ENCODE measurements around the gene ATP2B2.

Gene ATP2B2

GRCh38 chr3:10392906-10393461 lies 112.4 kb downstream of the ATP2B2 start:
- H2AFZ ChIP-seq (ENCODE audit: low read depth, low read length), result no peak overlapping the region
- no peak overlapping the region for H2AK5ac ChIP-seq (ENCODE audit: low read length, severe bottlenecking)
- peaks cover 0 to 68% of the 10 kb centered on the region in 2 experiments for H3K27me3 ChIP-seq (ENCODE audit: control insufficient read depth in 1 of 2, insufficient read depth in 1 of 2, low read length in 2 of 2)
- H3K4ac ChIP-seq (ENCODE audit: low read depth in 1 of 2, low read length in 2 of 2), result no peak overlapping the region
- H4K91ac ChIP-seq (ENCODE audit: low read length), result no peak overlapping the region
- no peaks in the 10 kb centered on the region for H3K79me1 ChIP-seq (replicated peaks; ENCODE audit: low read length, poor library complexity, severe bottlenecking)
- no peak overlapping the region for H3K4me2 ChIP-seq (ENCODE audit: low read length, poor library complexity, severe bottlenecking)
- H3K27ac ChIP-seq (ENCODE audit: low read length, poor library complexity, severe bottlenecking), result no peak overlapping the region
- H3K18ac ChIP-seq (ENCODE audit: low read depth in 1 of 2, low read length in 2 of 2), result no peak overlapping the region
- no peak overlapping the region for H4K8ac ChIP-seq (ENCODE audit: low read length)
- no peak overlapping the region for H3K9ac ChIP-seq (ENCODE audit: low read length)
- H2BK120ac ChIP-seq (ENCODE audit: low read depth, low read length), result no peak overlapping the region
- H3K36me3 ChIP-seq (ENCODE audit: control insufficient read depth in 1 of 2, insufficient read depth in 2 of 2, low read depth in 1 of 2, low read length in 2 of 2), result no peaks in the 10 kb centered on the region
- H2BK5ac ChIP-seq (ENCODE audit: low read depth, low read length, poor library complexity, severe bottlenecking), result no peak overlapping the region
- no peaks in the 10 kb centered on the region for H3K4me1 ChIP-seq (ENCODE audit: control insufficient read depth, insufficient read depth, low read depth, low read length)
- WGBS, result 83% methylated on average over 15 of the region's 15 CpGs
- H3K4me3 ChIP-seq (ENCODE audit: insufficient read depth in 1 of 2, low read depth in 1 of 2, low read length in 2 of 2), result no peak overlapping the region
- DNase-seq, result no peak
- no peak overlapping the region for H3K23ac ChIP-seq (ENCODE audit: low read length in 2 of 2)
- H3K14ac ChIP-seq (ENCODE audit: low read length in 2 of 2), result no peak overlapping the region
- peaks cover 25% of the 10 kb centered on the region for H3K9me3 ChIP-seq (ENCODE audit: control insufficient read depth, low read length)
- H2BK12ac ChIP-seq (ENCODE audit: low read length in 2 of 2), result no peak overlapping the region
- no peak overlapping the region for H2BK15ac ChIP-seq (ENCODE audit: low read depth, poor library complexity, severe bottlenecking)

- Histone ChIP-seq H2BK5ac (ENCODE audit: low read depth, low read length, poor library complexity, severe bottlenecking) (no peak overlapping the region), H4K91ac (ENCODE audit: low read length) (no peak overlapping the region), H3K4me3 (ENCODE audit: insufficient read depth in 1 of 2, low read depth in 1 of 2, low read length in 2 of 2) (no peak overlapping the region), H3K4ac (ENCODE audit: low read depth in 1 of 2, low read length in 2 of 2) (no peak overlapping the region), H2BK120ac (ENCODE audit: low read depth, low read length) (no peak overlapping the region), H2AFZ (ENCODE audit: low read depth, low read length) (no peak overlapping the region), H2AK5ac (ENCODE audit: low read length, severe bottlenecking) (no peak overlapping the region), H3K36me3 (ENCODE audit: control insufficient read depth in 1 of 2, insufficient read depth in 2 of 2, low read depth in 1 of 2, low read length in 2 of 2) (no peaks in the 10 kb centered on the region), H2BK15ac (ENCODE audit: low read depth, poor library complexity, severe bottlenecking) (no peak overlapping the region), H3K18ac (ENCODE audit: low read depth in 1 of 2, low read length in 2 of 2) (no peak overlapping the region), H3K27me3 (ENCODE audit: control insufficient read depth in 1 of 2, insufficient read depth in 1 of 2, low read length in 2 of 2) (peaks cover 0 to 60% of the 10 kb centered on the region in 2 experiments), H3K9ac (ENCODE audit: low read length) (no peak overlapping the region), H3K9me3 (ENCODE audit: control insufficient read depth, low read length) (peaks cover 32% of the 10 kb centered on the region), H3K4me1 (ENCODE audit: control insufficient read depth, insufficient read depth, low read depth, low read length) (no peaks in the 10 kb centered on the region), H2BK12ac (ENCODE audit: low read length in 2 of 2) (no peak overlapping the region), H3K14ac (ENCODE audit: low read length in 2 of 2) (no peak overlapping the region), H3K4me2 (ENCODE audit: low read length, poor library complexity, severe bottlenecking) (no peak overlapping the region), H4K8ac (ENCODE audit: low read length) (no peak overlapping the region), H3K79me1 (replicated peaks; ENCODE audit: low read length, poor library complexity, severe bottlenecking) (no peaks in the 10 kb centered on the region), H3K27ac (ENCODE audit: low read length, poor library complexity, severe bottlenecking) (no peak overlapping the region), H3K23ac (ENCODE audit: low read length in 2 of 2) (no peak overlapping the region)
- DNase-seq, result no peak
- 54% methylated on average over 4 of the region's 4 CpGs for WGBS
These were observed 113.1 kb downstream of the ATP2B2 start for GRCh38 chr3:10392244-10392643.

GRCh38 chr3:10391391-10391790 lies 114.0 kb downstream of the ATP2B2 start:
- Histone ChIP-seq H3K4me1 (ENCODE audit: control insufficient read depth, insufficient read depth, low read depth, low read length) (no peaks in the 10 kb centered on the region), H4K91ac (ENCODE audit: low read length) (no peak overlapping the region), H3K4me2 (ENCODE audit: low read length, poor library complexity, severe bottlenecking) (no peak overlapping the region), H3K9ac (ENCODE audit: low read length) (no peak overlapping the region), H3K9me3 (ENCODE audit: control insufficient read depth, low read length) (peaks cover 41% of the 10 kb centered on the region), H3K36me3 (ENCODE audit: control insufficient read depth in 1 of 2, insufficient read depth in 2 of 2, low read depth in 1 of 2, low read length in 2 of 2) (no peaks in the 10 kb centered on the region), H2BK120ac (ENCODE audit: low read depth, low read length) (no peak overlapping the region), H3K4me3 (ENCODE audit: insufficient read depth in 1 of 2, low read depth in 1 of 2, low read length in 2 of 2) (no peak overlapping the region), H3K27me3 (ENCODE audit: control insufficient read depth in 1 of 2, insufficient read depth in 1 of 2, low read length in 2 of 2) (peaks cover 0 to 52% of the 10 kb centered on the region in 2 experiments), H2BK15ac (ENCODE audit: low read depth, poor library complexity, severe bottlenecking) (no peak overlapping the region), H3K14ac (ENCODE audit: low read length in 2 of 2) (no peak overlapping the region), H3K4ac (ENCODE audit: low read depth in 1 of 2, low read length in 2 of 2) (no peak overlapping the region), H4K8ac (ENCODE audit: low read length) (no peak overlapping the region), H2AFZ (ENCODE audit: low read depth, low read length) (no peak overlapping the region), H2AK5ac (ENCODE audit: low read length, severe bottlenecking) (no peak overlapping the region), H3K27ac (ENCODE audit: low read length, poor library complexity, severe bottlenecking) (no peak overlapping the region), H3K23ac (ENCODE audit: low read length in 2 of 2) (no peak overlapping the region), H3K79me1 (replicated peaks; ENCODE audit: low read length, poor library complexity, severe bottlenecking) (no peaks in the 10 kb centered on the region), H2BK5ac (ENCODE audit: low read depth, low read length, poor library complexity, severe bottlenecking) (no peak overlapping the region), H2BK12ac (ENCODE audit: low read length in 2 of 2) (no peak overlapping the region), H3K18ac (ENCODE audit: low read depth in 1 of 2, low read length in 2 of 2) (no peak overlapping the region)
- no peak for DNase-seq
- WGBS, result 57% methylated on average over 8 of the region's 9 CpGs

- no peak overlapping the region for H2BK5ac ChIP-seq (ENCODE audit: low read depth, low read length, poor library complexity, severe bottlenecking)
- H3K9me3 ChIP-seq (ENCODE audit: control insufficient read depth, low read length), result peaks cover 45% of the 10 kb centered on the region
- no peak overlapping the region for H4K8ac ChIP-seq (ENCODE audit: low read length)
- no peak overlapping the region for H3K4me3 ChIP-seq (ENCODE audit: insufficient read depth in 1 of 2, low read depth in 1 of 2, low read length in 2 of 2)
- no peak overlapping the region for H2BK12ac ChIP-seq (ENCODE audit: low read length in 2 of 2)
- no peaks in the 10 kb centered on the region for H3K36me3 ChIP-seq (ENCODE audit: control insufficient read depth in 1 of 2, insufficient read depth in 2 of 2, low read depth in 1 of 2, low read length in 2 of 2)
- no peak overlapping the region for H2BK120ac ChIP-seq (ENCODE audit: low read depth, low read length)
- H3K4me2 ChIP-seq (ENCODE audit: low read length, poor library complexity, severe bottlenecking), result no peak overlapping the region
- no peak overlapping the region for H2AFZ ChIP-seq (ENCODE audit: low read depth, low read length)
- no peak for DNase-seq
- H3K27me3 ChIP-seq (ENCODE audit: control insufficient read depth in 1 of 2, insufficient read depth in 1 of 2, low read length in 2 of 2), result peaks cover 0 to 46% of the 10 kb centered on the region in 2 experiments
- H3K14ac ChIP-seq (ENCODE audit: low read length in 2 of 2), result no peak overlapping the region
- no peak overlapping the region for H3K18ac ChIP-seq (ENCODE audit: low read depth in 1 of 2, low read length in 2 of 2)
- no peaks in the 10 kb centered on the region for H3K79me1 ChIP-seq (replicated peaks; ENCODE audit: low read length, poor library complexity, severe bottlenecking)
- no peak overlapping the region for H3K23ac ChIP-seq (ENCODE audit: low read length in 2 of 2)
- H4K91ac ChIP-seq (ENCODE audit: low read length), result no peak overlapping the region
- H2AK5ac ChIP-seq (ENCODE audit: low read length, severe bottlenecking), result no peak overlapping the region
- WGBS, result 87% methylated on average over 7 of the region's 7 CpGs
- H3K4me1 ChIP-seq (ENCODE audit: control insufficient read depth, insufficient read depth, low read depth, low read length), result no peaks in the 10 kb centered on the region
- no peak overlapping the region for H2BK15ac ChIP-seq (ENCODE audit: low read depth, poor library complexity, severe bottlenecking)
- no peak overlapping the region for H3K9ac ChIP-seq (ENCODE audit: low read length)
- no peak overlapping the region for H3K4ac ChIP-seq (ENCODE audit: low read depth in 1 of 2, low read length in 2 of 2)
- no peak overlapping the region for H3K27ac ChIP-seq (ENCODE audit: low read length, poor library complexity, severe bottlenecking)
These were observed 114.6 kb downstream of the ATP2B2 start for GRCh38 chr3:10390641-10391373.
